ENCODE data around the gene TMEM250. TPM values are rescaled to one million over a fixed set of nuclear protein-coding genes. Genes with fewer than 3 reads are reported as not detected.

TMEM250 gene
- total RNA-seq, 2 experiments from 2014 or later = 24.4 to 25.9 TPM

GRCh38 chr9:136117916-136118319 is 757 bp downstream of the TMEM250 start:
- ChIA-PET CTCF (interaction anchor here (0.9 to 1.2 kb wide), 4 partner anchors 8 to 151 kb away, joined by 3 to 6 read pairs (median 3); no protein-coding TSS in a partner anchor), POLR2A (interaction anchor here (0.8 to 2.1 kb wide), 9 partner anchors 9 to 415 kb away, joined by 3 to 15 read pairs (median 4); partner anchors contain the start of gene DNLZ)
- no peaks in the 10 kb centered on the region for H3K9me3 Mint-ChIP-seq

GRCh38 chr9:136117291-136117915 is 1.3 kb downstream of the TMEM250 start:
- H3K9me3 Mint-ChIP-seq = no peaks in the 10 kb centered on the region
- ChIA-PET POLR2A (interaction anchor here (0.8 to 2.1 kb wide), 9 partner anchors 8 to 416 kb away, joined by 3 to 15 read pairs (median 4); partner anchors contain the start of gene DNLZ), CTCF (interaction anchor here (0.9 to 1.2 kb wide), 4 partner anchors 8 to 150 kb away, joined by 3 to 6 read pairs (median 3); no protein-coding TSS in a partner anchor)
- peaks cover 10% of the 10 kb centered on the region for H3K36me3 Mint-ChIP-seq (ENCODE audit: low read depth)
- no peak for TF ChIP-seq CTCF (IDR thresholded peaks at IDR 0.05)
- peak overlapping the region; percentile 88 for H3K4me3 Mint-ChIP-seq
- DNase-seq (peak; percentile 77), ATAC-seq (peak; percentile 39)
- intact Hi-C loops (cut with micrococcal nuclease) = no loop called here
- peaks cover 31% of the 10 kb centered on the region for H3K4me1 Mint-ChIP-seq (ENCODE audit: low read depth)
- H3K27me3 Mint-ChIP-seq = no peaks in the 10 kb centered on the region
- peak overlapping the region; percentile 92 for H3K27ac Mint-ChIP-seq

More at GRCh38 chr9:136117916-136118319, 757 bp downstream of the TMEM250 start:
- TF ChIP-seq CTCF (IDR thresholded peaks at IDR 0.05) = no peak
- Mint-ChIP-seq H3K36me3 (ENCODE audit: low read depth) (peaks cover 10% of the 10 kb centered on the region), H3K4me3 (peak overlapping the region; percentile 88), H3K4me1 (ENCODE audit: low read depth) (peaks cover 25% of the 10 kb centered on the region), H3K27me3 (no peaks in the 10 kb centered on the region), H3K27ac (peak overlapping the region; percentile 92)
- peak; percentile 1 for ATAC-seq
- no peak for DNase-seq
- intact Hi-C loops (cut with micrococcal nuclease) = no loop called here

GRCh38 chr9:136116360-136117098 is 2.1 kb downstream of the TMEM250 start:
- peaks cover 11% of the 10 kb centered on the region for H3K36me3 Mint-ChIP-seq (ENCODE audit: low read depth)
- CTCF ChIA-PET = no interaction called here
- POLR2A ChIA-PET = interaction anchor here (2.0 to 2.1 kb wide), 2 partner anchors 10 to 20 kb away, joined by 9 to 15 read pairs; no protein-coding TSS in a partner anchor
- no peak for TF ChIP-seq CTCF (IDR thresholded peaks at IDR 0.05)
- H3K27me3 Mint-ChIP-seq = no peaks in the 10 kb centered on the region
- no peaks in the 10 kb centered on the region for H3K9me3 Mint-ChIP-seq
- DNase-seq (no peak), ATAC-seq (no peak)
- peak overlapping the region; percentile 88 for H3K4me3 Mint-ChIP-seq
- peaks cover 39% of the 10 kb centered on the region for H3K4me1 Mint-ChIP-seq (ENCODE audit: low read depth)
- intact Hi-C loops (cut with micrococcal nuclease) = no loop called here
- H3K27ac Mint-ChIP-seq = peak overlapping the region; percentile 92

- Mint-ChIP-seq H3K27ac (no peak overlapping the region), H3K9me3 (no peaks in the 10 kb centered on the region), H3K36me3 (ENCODE audit: low read depth) (peaks cover 13% of the 10 kb centered on the region), H3K4me1 (ENCODE audit: low read depth) (peaks cover 44% of the 10 kb centered on the region), H3K4me3 (no peak overlapping the region), H3K27me3 (no peaks in the 10 kb centered on the region)
- ChIA-PET CTCF (no interaction called here), POLR2A (no interaction called here)
- no peak for TF ChIP-seq CTCF (IDR thresholded peaks at IDR 0.05)
- no peak for DNase-seq
- intact Hi-C loops (cut with micrococcal nuclease) = no loop called here
- ATAC-seq = no peak
Measured at GRCh38 chr9:136115641-136116359, 2.9 kb downstream of the TMEM250 start.
